ENCODE results near the gene ANP32B. TPM values are rescaled to one million over a fixed set of nuclear protein-coding genes. Genes with fewer than 3 reads are reported as not detected.

ANP32B gene
- polyA plus RNA-seq, 1 donor from 2014 or later: 87.0 TPM

Other genes starting within 250 kb of the ANP32B start
- not detected for gene FOXE1, start 130.1 kb upstream of the ANP32B start, polyA plus RNA-seq
- gene TRMO, start 60.8 kb upstream of the ANP32B start, polyA plus RNA-seq: 14.0 TPM
- 0.44 TPM for gene HEMGN, start 45.2 kb upstream of the ANP32B start, polyA plus RNA-seq
- 26.9 TPM for gene NANS, start 73.4 kb downstream of the ANP32B start, polyA plus RNA-seq
- 43.0 TPM for gene TRIM14, start 135.9 kb downstream of the ANP32B start, polyA plus RNA-seq
- gene CORO2A, start 209.3 kb downstream of the ANP32B start, polyA plus RNA-seq: 4.2 TPM